Lung (tissue), 16 donors: Measurements from ENCODE around the gene FAM133A. TPM values are rescaled to one million over a fixed set of nuclear protein-coding genes. Genes with fewer than 3 reads are reported as not detected.
A peak's percentile ranks its signal among the peaks of the same experiment; 100 is the strongest.

Experiments
- ATAC-seq: fragments of 200-7000 bp; cut with Tn5 transposase; one replicate; pipeline ENCODE4 v1.9.1; 2020; ENCODE audit warnings: moderate number of reproducible peaks; ENCODE audit not compliant: insufficient read depth, low FRiP score
- DNase-seq, 3 donors: peaks; one replicate each; pipeline ENCODE4 v3.0.0-alpha.2; 2013 to 2017
- H3K27ac ChIP-seq, 2 donors: one replicate each; pipeline ENCODE4 v1.5.1; 2013; ENCODE audit warnings: mild to moderate bottlenecking in 2 of 2, moderate library complexity in 2 of 2, control low read depth in 1 of 2, inconsistent platforms in 1 of 2, low read depth in 1 of 2, low read length in 1 of 2
- H3K27me3 ChIP-seq, 3 donors: one replicate each; pipeline ENCODE4 v1.5.1; 2013; ENCODE audit warnings: low read length in 2 of 3; ENCODE audit not compliant: control insufficient read depth in 3 of 3, insufficient read depth in 3 of 3
- H3K36me3 ChIP-seq, 4 donors: one replicate each; pipeline ENCODE4 v1.5.1; 2013; ENCODE audit warnings: low read length in 4 of 4, mild to moderate bottlenecking in 1 of 4, moderate library complexity in 1 of 4; ENCODE audit not compliant: control insufficient read depth in 4 of 4, insufficient read depth in 4 of 4
- H3K4me1 ChIP-seq, 5 donors: one replicate each; pipeline ENCODE4 v1.5.1; 2013; ENCODE audit warnings: low read length in 5 of 5, mild to moderate bottlenecking in 2 of 5, moderate library complexity in 1 of 5; ENCODE audit not compliant: control insufficient read depth in 5 of 5, insufficient read depth in 5 of 5
- H3K4me3 ChIP-seq: one replicate; pipeline ENCODE4 v1.5.1; 2013; ENCODE audit warnings: mild to moderate bottlenecking, control low read depth, moderate library complexity
- H3K9ac ChIP-seq, 2 donors: one replicate each; pipeline ENCODE4 v1.5.1; 2013; ENCODE audit warnings: low read length in 2 of 2, control low read depth in 1 of 2; ENCODE audit not compliant: insufficient read depth in 1 of 2
- H3K9me3 ChIP-seq, 4 donors: one replicate each; pipeline ENCODE4 v1.5.1; 2013; ENCODE audit warnings: low read length in 3 of 4, mild to moderate bottlenecking in 1 of 4, moderate library complexity in 1 of 4; ENCODE audit not compliant: control insufficient read depth in 4 of 4, insufficient read depth in 3 of 4
- WGBS, 2 donors: extraction: QIAGEN DNeasy Blood & Tissue Kit; methylation state at CpG; one replicate each; pipeline ENCODE4 v1.1.7; 2013; 5-methylcytosine and 5-hydroxymethylcytosine counted together
- long read RNA-seq, 5 donors: transcript quantifications; one replicate each; lab custom pipeline, GENCODE V29; 2026
- polyA plus RNA-seq, 2 donors: library from polyadenylated mRNA; stranded (reverse); fragments of 200-250 nt; gene quantifications; one replicate each; pipeline ENCODE4 v1.2.1, GENCODE V29; 2013
- total RNA-seq, 2 donors: library from RNA; depleted of rRNA in 1 of 2; stranded (reverse); fragments of >200 nt in 1 of 2; gene quantifications; one replicate each; pipeline ENCODE4 v1.2.1, GENCODE V29; 2014 to 2021
- TF ChIP-seq, protein P1 (sequence below): IDR thresholded peaks from 2 replicates; pipeline ENCODE4 v1.5.1; 2012; ENCODE audit warnings: mild to moderate bottlenecking; ENCODE audit errors: control extremely low read depth, extremely low read depth
- donor health status: control.
- donor health status: control.
- donor health status: Bipolar disorder and iron deficiency.
- donor health status: healthy.
- donor health status: DM: yes; HTN: yes; CAD: no.

Gene FAM133A
- total RNA-seq = not detected
- polyA plus RNA-seq = not detected
- long read RNA-seq, donor 1 = 0 reads
- long read RNA-seq, donor 2 = 0 reads
- long read RNA-seq, donor 3 = 0 reads
- long read RNA-seq, donor 4 = 0 reads
- long read RNA-seq, donor 5 = 0 reads

DNA sequence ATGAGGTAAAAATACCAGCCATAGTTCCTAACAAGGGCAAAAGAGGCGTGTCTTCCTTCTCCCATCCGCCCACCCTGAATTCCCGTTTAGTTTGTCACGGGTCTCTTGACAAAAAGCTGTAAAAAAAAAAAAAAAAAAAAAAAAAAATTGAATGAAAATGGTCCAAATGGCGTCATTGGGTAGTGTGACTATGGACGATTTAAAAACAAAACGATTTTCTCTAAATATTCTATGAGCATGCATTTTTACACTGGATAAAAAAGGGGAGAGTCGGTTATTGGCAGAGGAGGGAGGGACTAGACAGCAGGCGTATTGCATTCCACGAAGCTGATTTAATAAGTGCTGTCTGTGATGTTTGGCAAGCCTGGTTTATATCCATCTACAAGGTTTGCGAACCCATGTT, at the start of gene FAM133A:
TSS of gene FAM133A (plus strand) at position 338 of the 403 bp plus-strand sequence. CDS start 35,214 bp downstream, outside the sequence.
- Histone ChIP-seq H3K27ac (peak within 1 kb of the TSS; percentile 23 to 32), H3K4me1 (peaks cover 0 to 6% (median 0%) of the 10 kb centered on the region in 5 donors), H3K4me3 (peak within 1 kb of the TSS; percentile 56), H3K36me3 (no peaks in the 10 kb centered on the region), H3K27me3 (peaks cover 6 to 45% (median 33%) of the 10 kb centered on the region in 3 donors), H3K9ac (peak within 1 kb of the TSS; percentile 21 to 56), H3K9me3 (peaks cover 0 to 4% (median 0%) of the 10 kb centered on the region in 4 donors)
- WGBS, 2 donors = 0 to 9% methylated on average over 11 of the region's 11 CpGs
- TF ChIP-seq, protein P1, sequence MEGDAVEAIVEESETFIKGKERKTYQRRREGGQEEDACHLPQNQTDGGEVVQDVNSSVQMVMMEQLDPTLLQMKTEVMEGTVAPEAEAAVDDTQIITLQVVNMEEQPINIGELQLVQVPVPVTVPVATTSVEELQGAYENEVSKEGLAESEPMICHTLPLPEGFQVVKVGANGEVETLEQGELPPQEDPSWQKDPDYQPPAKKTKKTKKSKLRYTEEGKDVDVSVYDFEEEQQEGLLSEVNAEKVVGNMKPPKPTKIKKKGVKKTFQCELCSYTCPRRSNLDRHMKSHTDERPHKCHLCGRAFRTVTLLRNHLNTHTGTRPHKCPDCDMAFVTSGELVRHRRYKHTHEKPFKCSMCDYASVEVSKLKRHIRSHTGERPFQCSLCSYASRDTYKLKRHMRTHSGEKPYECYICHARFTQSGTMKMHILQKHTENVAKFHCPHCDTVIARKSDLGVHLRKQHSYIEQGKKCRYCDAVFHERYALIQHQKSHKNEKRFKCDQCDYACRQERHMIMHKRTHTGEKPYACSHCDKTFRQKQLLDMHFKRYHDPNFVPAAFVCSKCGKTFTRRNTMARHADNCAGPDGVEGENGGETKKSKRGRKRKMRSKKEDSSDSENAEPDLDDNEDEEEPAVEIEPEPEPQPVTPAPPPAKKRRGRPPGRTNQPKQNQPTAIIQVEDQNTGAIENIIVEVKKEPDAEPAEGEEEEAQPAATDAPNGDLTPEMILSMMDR = no peak
- ATAC-seq = no peak
- DNase-seq = peak in 1 of 3 donors; percentile 44

DNA sequence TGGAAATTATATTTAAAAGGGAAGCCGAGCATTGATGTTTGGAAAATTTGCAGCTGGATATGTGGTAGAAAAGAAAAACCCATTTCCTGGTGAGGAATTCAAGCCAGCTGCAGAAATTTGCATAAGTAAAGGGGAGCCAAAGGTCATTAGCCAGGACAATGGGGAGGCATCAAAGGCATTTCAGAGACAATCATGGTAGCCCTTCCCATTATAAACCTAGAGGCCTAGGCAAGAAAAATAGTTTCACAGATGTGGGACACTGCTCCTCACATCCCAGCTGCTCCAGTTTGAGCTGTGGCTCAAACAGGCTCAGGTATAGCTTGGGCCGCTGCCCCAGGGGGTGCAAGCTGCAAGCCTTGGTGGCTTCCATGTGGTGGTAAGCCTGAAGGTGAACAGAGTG, 36.4 kb upstream of the FAM133A start:
- ATAC-seq = no peak

DNA sequence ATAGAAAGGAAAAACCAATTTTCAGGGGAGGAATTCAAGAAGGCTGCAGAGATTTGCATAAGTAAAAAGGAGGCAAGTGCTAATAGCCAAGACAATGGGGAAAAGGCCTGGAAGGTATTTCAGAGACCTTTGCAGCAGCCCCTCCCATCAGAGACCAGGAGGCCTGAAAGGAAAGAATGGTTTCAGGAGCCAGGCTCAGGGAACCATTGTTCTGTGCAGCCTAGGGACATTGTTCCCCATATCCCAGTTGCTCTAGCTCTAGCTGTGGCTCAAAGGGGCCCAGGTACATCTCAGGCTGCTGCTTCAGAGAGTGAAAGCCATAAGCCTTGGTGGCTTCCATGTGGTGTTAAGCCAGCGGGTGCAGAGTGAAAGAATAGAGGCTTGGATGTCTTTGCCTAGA, 24.6 kb upstream of the FAM133A start:
- Histone ChIP-seq H3K4me3 (no peak overlapping the region), H3K36me3 (no peaks in the 10 kb centered on the region), H3K4me1 (no peaks in the 10 kb centered on the region), H3K27ac (no peak overlapping the region), H3K9me3 (peaks cover 0 to 2% (median 0%) of the 10 kb centered on the region in 4 donors), H3K27me3 (peaks cover 0 to 3% (median 3%) of the 10 kb centered on the region in 3 donors), H3K9ac (no peak overlapping the region)
- ATAC-seq = no peak
- 70 to 91% methylated on average over 1 of the region's 1 CpG for WGBS, 2 donors
- TF ChIP-seq, protein P1 = no peak
- no peak for DNase-seq

More for the DNA sequence above, 36.4 kb upstream of the FAM133A start:
- H3K9me3 ChIP-seq = peaks cover 0 to 3% (median 0%) of the 10 kb centered on the region in 4 donors
- no peak overlapping the region for H3K9ac ChIP-seq
- H3K4me3 ChIP-seq = no peak overlapping the region
- peaks cover 0 to 2% (median 0%) of the 10 kb centered on the region in 3 donors for H3K27me3 ChIP-seq
- H3K4me1 ChIP-seq = no peaks in the 10 kb centered on the region
- WGBS, 2 donors = 87 to 93% methylated on average over 2 of the region's 2 CpGs
- no peak for DNase-seq
- no peak overlapping the region for H3K27ac ChIP-seq
- TF ChIP-seq, protein P1 = no peak
- H3K36me3 ChIP-seq = no peaks in the 10 kb centered on the region

DNA sequence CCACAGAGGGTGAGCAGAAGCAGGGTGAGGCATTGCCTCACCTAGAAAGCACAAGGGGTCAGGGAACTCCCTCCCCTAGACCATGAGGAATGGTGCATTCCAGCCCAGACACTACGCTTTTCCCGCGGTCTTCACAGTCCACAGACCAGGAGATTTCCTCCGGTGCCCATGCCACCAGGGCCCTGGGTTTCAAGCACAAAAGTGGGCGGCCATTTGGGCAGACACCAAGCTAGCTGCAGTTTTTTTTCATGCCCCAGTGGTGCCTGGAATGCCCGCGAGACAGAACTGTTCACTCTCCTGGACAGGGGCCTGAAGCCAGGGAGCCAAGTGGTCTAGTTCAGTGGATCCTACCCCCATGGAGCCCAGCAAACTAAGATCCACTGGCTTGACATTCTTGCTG, 13.4 kb upstream of the FAM133A start:
- ATAC-seq (no peak), DNase-seq (no peak)

More for the DNA sequence above, 13.4 kb upstream of the FAM133A start:
- Histone ChIP-seq H3K4me3 (no peak overlapping the region), H3K9ac (no peak overlapping the region), H3K36me3 (no peaks in the 10 kb centered on the region), H3K27me3 (peaks cover 0 to 6% (median 0%) of the 10 kb centered on the region in 3 donors), H3K4me1 (no peaks in the 10 kb centered on the region), H3K9me3 (peaks cover 0 to 2% (median 0%) of the 10 kb centered on the region in 4 donors), H3K27ac (no peak overlapping the region)
- TF ChIP-seq, protein P1 = no peak
- 87 to 98% methylated on average over 5 to 7 of the region's 7 CpGs for WGBS, 2 donors
